C4-2B (cell line): Measurements from ENCODE around the gene GNB1.

Experiments used
- ZFX ChIP-seq: fragments of 450-650 bp; IDR thresholded peaks from 2 replicates; pipeline ENCODE4 v1.6.1; 2017
- TF ChIP-seq, protein P1 (sequence below): fragments of 450-650 bp; conservative IDR thresholded peaks from 2 replicates; pipeline ENCODE4 v1.5.1; 2017; ENCODE audit warnings: mild to moderate bottlenecking

DNA sequence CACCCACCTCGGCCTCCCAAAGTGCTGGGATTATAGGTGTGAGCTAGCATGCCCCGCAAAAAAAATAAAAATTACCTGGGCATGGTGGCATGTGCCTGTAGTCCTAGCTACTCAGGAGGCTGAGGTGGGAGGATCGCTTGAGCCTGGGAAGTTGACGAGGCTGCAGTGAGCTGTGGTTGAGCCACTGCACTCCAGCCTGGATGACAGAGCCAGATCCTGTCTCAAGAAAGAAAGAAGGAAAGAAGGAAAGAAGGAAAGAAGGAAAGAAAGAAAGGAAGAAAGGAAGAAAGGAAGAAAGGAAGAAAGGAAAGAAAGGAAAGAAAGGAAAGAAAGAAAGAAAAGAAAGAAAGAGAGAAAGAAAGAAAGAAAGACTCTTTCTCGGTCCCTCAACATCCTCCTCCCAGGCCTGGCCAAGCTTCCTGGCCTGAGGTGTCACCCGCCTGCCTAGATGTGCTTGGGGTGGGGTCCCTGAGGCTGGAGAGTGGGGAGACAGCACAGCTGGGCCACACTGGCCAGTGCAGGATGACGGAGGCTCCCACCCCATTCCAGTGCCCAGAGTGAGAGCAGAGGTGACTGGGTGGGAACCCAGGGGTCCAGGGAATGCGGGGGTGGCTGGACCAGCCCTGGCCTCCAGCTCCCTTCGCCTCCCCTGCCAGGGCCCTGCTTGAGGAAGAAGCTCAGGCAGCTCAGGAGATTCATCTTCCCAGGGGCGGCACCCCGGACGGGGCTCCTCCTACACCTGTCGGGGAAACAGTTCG, 10.2 kb upstream of the GNB1 start:
- TF ChIP-seq, protein P1, sequence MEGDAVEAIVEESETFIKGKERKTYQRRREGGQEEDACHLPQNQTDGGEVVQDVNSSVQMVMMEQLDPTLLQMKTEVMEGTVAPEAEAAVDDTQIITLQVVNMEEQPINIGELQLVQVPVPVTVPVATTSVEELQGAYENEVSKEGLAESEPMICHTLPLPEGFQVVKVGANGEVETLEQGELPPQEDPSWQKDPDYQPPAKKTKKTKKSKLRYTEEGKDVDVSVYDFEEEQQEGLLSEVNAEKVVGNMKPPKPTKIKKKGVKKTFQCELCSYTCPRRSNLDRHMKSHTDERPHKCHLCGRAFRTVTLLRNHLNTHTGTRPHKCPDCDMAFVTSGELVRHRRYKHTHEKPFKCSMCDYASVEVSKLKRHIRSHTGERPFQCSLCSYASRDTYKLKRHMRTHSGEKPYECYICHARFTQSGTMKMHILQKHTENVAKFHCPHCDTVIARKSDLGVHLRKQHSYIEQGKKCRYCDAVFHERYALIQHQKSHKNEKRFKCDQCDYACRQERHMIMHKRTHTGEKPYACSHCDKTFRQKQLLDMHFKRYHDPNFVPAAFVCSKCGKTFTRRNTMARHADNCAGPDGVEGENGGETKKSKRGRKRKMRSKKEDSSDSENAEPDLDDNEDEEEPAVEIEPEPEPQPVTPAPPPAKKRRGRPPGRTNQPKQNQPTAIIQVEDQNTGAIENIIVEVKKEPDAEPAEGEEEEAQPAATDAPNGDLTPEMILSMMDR = no peak
- no peak for TF ChIP-seq ZFX
